IMR-90 (cell line): ENCODE measurements around the gene CD86. TPM values are rescaled to one million over a fixed set of nuclear protein-coding genes. Genes with fewer than 3 reads are reported as not detected.

Experiments used
- ATAC-seq: fragments of 200-7000 bp; cut with Tn5 transposase; 2 replicates; pipeline ENCODE4 v1.9.1; 2020; ENCODE audit warnings: low read depth, mild to moderate bottlenecking, moderate library complexity
- BruUV-seq: library from RNA; stranded (reverse); fragments of 400-500 nt; replicated peaks from 2 replicates; lab custom pipeline; 2021; lab: Mats Ljungman, UMichigan
- CTCF ChIA-PET: fragments of 300-600 bp; formaldehyde crosslinking; extraction: SDS; loops from one replicate; lab custom pipeline; 2021; ENCODE audit warnings: antibody characterized with exemption; lab: Yijun Ruan, JAX
- POLR2A ChIA-PET: fragments of 300-600 bp; sonication (Branson Sonifier 250); formaldehyde crosslinking; loops from one replicate; lab custom pipeline; 2022; ENCODE audit warnings: antibody characterized with exemption; ENCODE audit not compliant: unreplicated experiment; lab: Charles Lee
- DNase-seq: peaks from one replicate; pipeline ENCODE4 v3.0.0; 2013
- H2AFZ ChIP-seq: replicated peaks from 2 replicates; pipeline ENCODE3; 2013; ENCODE audit warnings: low read length, mild to moderate bottlenecking; ENCODE audit not compliant: poor library complexity
- H2AK5ac ChIP-seq: 2 replicates; pipeline ENCODE4 v1.6.1; 2013; ENCODE audit warnings: low read depth, low read length, inconsistent platforms
- H2AK9ac ChIP-seq: replicated peaks from 2 replicates; pipeline ENCODE3; 2013; ENCODE audit warnings: mild to moderate bottlenecking, low read depth, low read length, moderate library complexity; ENCODE audit not compliant: poor library complexity
- H2BK120ac ChIP-seq: 2 replicates; pipeline ENCODE4 v1.6.1; 2013; ENCODE audit warnings: low read depth, low read length, inconsistent platforms
- H2BK15ac ChIP-seq: 3 replicates; pipeline ENCODE4 v1.6.1; 2013; ENCODE audit warnings: low read depth, low read length, inconsistent platforms
- H2BK20ac ChIP-seq: 2 replicates; pipeline ENCODE4 v1.6.1; 2013; ENCODE audit warnings: low read depth, mild to moderate bottlenecking, inconsistent platforms, low read length, moderate library complexity
- H2BK5ac ChIP-seq: 2 replicates; pipeline ENCODE4 v1.6.1; 2013; ENCODE audit warnings: mild to moderate bottlenecking, low read depth, low read length, inconsistent platforms; ENCODE audit not compliant: poor library complexity, severe bottlenecking
- H3K14ac ChIP-seq: replicated peaks from 2 replicates; pipeline ENCODE4 v1.6.1; 2013; ENCODE audit warnings: low read depth, low read length, inconsistent platforms
- H3K18ac ChIP-seq: 2 replicates; pipeline ENCODE4 v1.6.1; 2013; ENCODE audit warnings: low read depth, low read length, control low read depth
- H3K23ac ChIP-seq: 2 replicates; pipeline ENCODE4 v1.6.1; 2013; ENCODE audit warnings: low read depth, low read length, inconsistent platforms
- H3K27ac ChIP-seq: 2 replicates; pipeline ENCODE4 v1.5.1; 2013; ENCODE audit warnings: mild to moderate bottlenecking, control low read depth, low read length; ENCODE audit not compliant: insufficient read depth
- H3K27me3 ChIP-seq: 2 replicates; pipeline ENCODE4 v1.6.1; 2013; ENCODE audit warnings: low read length; ENCODE audit not compliant: control insufficient read depth, insufficient read depth
- H3K36me3 ChIP-seq: 2 replicates; pipeline ENCODE4 v1.6.1; 2013; ENCODE audit warnings: low read length, mixed read lengths; ENCODE audit not compliant: control insufficient read depth, insufficient read depth
- H3K4ac ChIP-seq: 2 replicates; pipeline ENCODE4 v1.6.1; 2013; ENCODE audit warnings: low read depth, low read length, inconsistent platforms
- H3K4me1 ChIP-seq: 2 replicates; pipeline ENCODE4 v1.6.1; 2013; ENCODE audit warnings: low read length, mixed read lengths; ENCODE audit not compliant: control insufficient read depth, insufficient read depth
- H3K4me2 ChIP-seq: 2 replicates; pipeline ENCODE4 v1.6.1; 2013; ENCODE audit warnings: low read depth, mild to moderate bottlenecking, control low read depth, low read length, moderate library complexity
- H3K4me3 ChIP-seq: 2 replicates; pipeline ENCODE4 v1.5.1; 2013; ENCODE audit warnings: low read depth, mild to moderate bottlenecking, control low read depth, low read length, moderate library complexity; ENCODE audit not compliant: insufficient read depth
- H3K56ac ChIP-seq: 2 replicates; pipeline ENCODE4 v1.6.1; 2013; ENCODE audit warnings: low read length, inconsistent platforms; ENCODE audit not compliant: insufficient read depth; ENCODE audit errors: extremely low read depth
- H3K79me1 ChIP-seq, 2 experiments: 2 replicates each; pipeline ENCODE4 v1.6.1; 2013; ENCODE audit warnings: low read length in 2 of 2, inconsistent platforms in 1 of 2, low read depth in 1 of 2
- H3K9ac ChIP-seq: 2 replicates; pipeline ENCODE4 v1.6.1; 2013; ENCODE audit warnings: low read depth, low read length, control low read depth
- H3K9me1 ChIP-seq: 2 replicates; pipeline ENCODE4 v1.6.1; 2013; ENCODE audit warnings: low read length, inconsistent platforms; ENCODE audit not compliant: insufficient read depth
- H3K9me3 ChIP-seq: 2 replicates; pipeline ENCODE4 v1.6.1; 2013; ENCODE audit warnings: low read length; ENCODE audit not compliant: control insufficient read depth, insufficient read depth
- H4K20me1 ChIP-seq: 2 replicates; pipeline ENCODE4 v1.6.1; 2013; ENCODE audit warnings: low read length, inconsistent platforms; ENCODE audit not compliant: insufficient read depth
- H4K5ac ChIP-seq: 2 replicates; pipeline ENCODE4 v1.6.1; 2013; ENCODE audit warnings: mild to moderate bottlenecking, low read depth, low read length, control low read depth
- H4K8ac ChIP-seq, 2 experiments: 2 replicates each; pipeline ENCODE4 v1.6.1; 2013; ENCODE audit warnings: low read depth in 2 of 2, low read length in 2 of 2, control low read depth in 1 of 2, inconsistent platforms in 1 of 2
- H4K91ac ChIP-seq: 2 replicates; pipeline ENCODE4 v1.6.1; 2013; ENCODE audit warnings: low read depth, low read length, inconsistent platforms; ENCODE audit not compliant: insufficient read depth
- BHLHE40 ChIP-seq: fragments of 150-350 bp; IDR thresholded peaks from 2 replicates; pipeline ENCODE4 v1.6.1; 2016; ENCODE audit warnings: mild to moderate bottlenecking, low read depth, low read length
- CEBPB ChIP-seq: IDR thresholded peaks from 2 replicates; pipeline ENCODE4 v1.6.1; 2012; ENCODE audit warnings: low read depth, low read length, improper control_type of control experiment
- CHD1 ChIP-seq: IDR thresholded peaks from 2 replicates; pipeline ENCODE4 v1.6.1; 2012; ENCODE audit warnings: low read depth, low read length, improper control_type of control experiment
- FOS ChIP-seq: fragments of 150-350 bp; IDR thresholded peaks from 2 replicates; pipeline ENCODE4 v1.6.1; 2016; ENCODE audit warnings: low read depth, low read length
- MAFK ChIP-seq: IDR thresholded peaks from 2 replicates; pipeline ENCODE4 v1.6.1; 2012; ENCODE audit warnings: low read depth, low read length, improper control_type of control experiment
- MAZ ChIP-seq: IDR thresholded peaks from 2 replicates; pipeline ENCODE4 v1.6.1; 2012; ENCODE audit warnings: low read depth, mild to moderate bottlenecking, low read length, improper control_type of control experiment, moderate library complexity, borderline replicate concordance
- MXI1 ChIP-seq: IDR thresholded peaks from 2 replicates; pipeline ENCODE4 v1.6.1; 2012; ENCODE audit warnings: low read depth, mild to moderate bottlenecking, low read length, moderate library complexity, borderline replicate concordance
- NFE2L2 ChIP-seq: fragments of 150-350 bp; IDR thresholded peaks from 2 replicates; pipeline ENCODE4 v1.6.1; 2016; ENCODE audit warnings: low read depth, mild to moderate bottlenecking, low read length
- POLR2A ChIP-seq: IDR thresholded peaks from 2 replicates; pipeline ENCODE4 v1.6.1; 2012; ENCODE audit warnings: mild to moderate bottlenecking, low read depth, low read length
- RAD21 ChIP-seq: IDR thresholded peaks from 2 replicates; pipeline ENCODE4 v1.6.1; 2012; ENCODE audit warnings: low read length, improper control_type of control experiment
- RCOR1 ChIP-seq: IDR thresholded peaks from 2 replicates; pipeline ENCODE4 v1.6.1; 2012; ENCODE audit warnings: mild to moderate bottlenecking, low read length, improper control_type of control experiment; ENCODE audit not compliant: insufficient replicate concordance
- RFX5 ChIP-seq: IDR thresholded peaks from 2 replicates; pipeline ENCODE4 v1.8.0; 2012; ENCODE audit warnings: low read depth, mild to moderate bottlenecking, low read length, moderate library complexity
- SMC3 ChIP-seq: fragments of 150-350 bp; IDR thresholded peaks from 2 replicates; pipeline ENCODE4 v1.6.1; 2016; ENCODE audit warnings: low read depth, mild to moderate bottlenecking, antibody characterized with exemption, low read length, moderate library complexity
- WGBS, 2 experiments: methylation state at CpG; one replicate each; pipeline versions ENCODE4 v1.1.5 to v1.1.7; 2013; ENCODE audit warnings: missing lambda C conversion rate in 2 of 2; ENCODE audit not compliant: insufficient read length in 1 of 2; ENCODE audit errors: extremely low coverage in 2 of 2; 5-methylcytosine and 5-hydroxymethylcytosine counted together
- dilution Hi-C: fragments of 300-500 bp; cut with HindIII; formaldehyde crosslinking; loops from one replicate; pipeline ENCODE4 v1.14.3; 2018; ENCODE audit warnings: low sequenced_read_pairs; ENCODE audit not compliant: unreplicated experiment
- in situ Hi-C: fragments of 300-500 bp; cut with MboI; formaldehyde crosslinking; loops from 3 replicates; pipeline ENCODE4 v1.14.3; 2019; ENCODE audit warnings: low sequenced_read_pairs, inconsistent platforms, mixed read lengths
- intact Hi-C: fragments of 100-400 bp; cut with micrococcal nuclease; formaldehyde crosslinking; loops from 2 replicates; pipeline ENCODE4 v1.10.0; 2022
- polyA plus RNA-seq, 3 experiments: library from polyadenylated mRNA; depleted of rRNA; stranded (reverse); fragments of >200 nt; gene quantifications; 2 replicates each; pipeline ENCODE4 v1.2.3, GENCODE V29; 2012; ENCODE audit warnings: low replicate concordance in 1 of 3
- total RNA-seq: library from RNA; depleted of rRNA; stranded (reverse); fragments of >200 nt; gene quantifications from 2 replicates; pipeline ENCODE4 v1.2.3, GENCODE V29; 2012
- TF ChIP-seq, protein P1 (sequence below): conservative IDR thresholded peaks from 2 replicates; pipeline ENCODE4 v1.5.1; 2012; ENCODE audit warnings: mild to moderate bottlenecking, low read depth, low read length, improper control_type of control experiment
- TF ChIP-seq, protein P2 (sequence below): fragments of 150-350 bp; IDR thresholded peaks from 2 replicates; pipeline ENCODE4 v1.6.1; 2017; ENCODE audit warnings: mild to moderate bottlenecking, antibody characterized with exemption, low read length, low read depth
- TF ChIP-seq, protein P3 (sequence below): fragments of 150-350 bp; IDR thresholded peaks from 2 replicates; pipeline ENCODE4 v1.6.1; 2016; ENCODE audit warnings: low read depth, mild to moderate bottlenecking, low read length, moderate library complexity, borderline replicate concordance

CD86 gene
- total and polyA plus RNA-seq, 2 of the 4 experiments (the other 2 are of a cell fraction): not detected

- in situ Hi-C loops: loop anchor here (10.0 kb wide), 2 partner anchors 159 to 249 kb away; no protein-coding TSS in a partner anchor
- Histone ChIP-seq H3K9me3 (no peaks in the 10 kb centered on the region), H3K14ac (no peak overlapping the region), H3K9ac (no peak overlapping the region), H2BK5ac (no peak overlapping the region), H4K8ac (no peak overlapping the region), H3K36me3 (no peaks in the 10 kb centered on the region), H4K20me1 (no peaks in the 10 kb centered on the region), H3K4me3 (no peak overlapping the region), H3K4me1 (no peaks in the 10 kb centered on the region), H4K91ac (no peak overlapping the region), H2BK120ac (no peak overlapping the region), H3K27ac (no peak overlapping the region), H3K79me1 (no peaks in the 10 kb centered on the region), H3K27me3 (peaks cover 13% of the 10 kb centered on the region), H2BK15ac (no peak overlapping the region), H3K56ac (no peak overlapping the region), H4K5ac (no peak overlapping the region), H3K4ac (no peak overlapping the region), H3K23ac (no peak overlapping the region), H3K18ac (no peak overlapping the region), H2AK5ac (no peak overlapping the region), H2AFZ (no peak overlapping the region), H2AK9ac (no peak overlapping the region), H3K4me2 (no peak overlapping the region), H2BK20ac (no peak overlapping the region), H3K9me1 (no peaks in the 10 kb centered on the region)
- no peak for ATAC-seq
- ChIA-PET POLR2A (no interaction called here), CTCF (no interaction called here)
- TF ChIP-seq CEBPB (no peak), RAD21 (no peak), MXI1 (no peak), RCOR1 (no peak), SMC3 (no peak), BHLHE40 (no peak), FOS (no peak), NFE2L2 (no peak), MAZ (no peak), CHD1 (no peak), MAFK (no peak), POLR2A (no peak), RFX5 (no peak)
- TF ChIP-seq, protein P1, sequence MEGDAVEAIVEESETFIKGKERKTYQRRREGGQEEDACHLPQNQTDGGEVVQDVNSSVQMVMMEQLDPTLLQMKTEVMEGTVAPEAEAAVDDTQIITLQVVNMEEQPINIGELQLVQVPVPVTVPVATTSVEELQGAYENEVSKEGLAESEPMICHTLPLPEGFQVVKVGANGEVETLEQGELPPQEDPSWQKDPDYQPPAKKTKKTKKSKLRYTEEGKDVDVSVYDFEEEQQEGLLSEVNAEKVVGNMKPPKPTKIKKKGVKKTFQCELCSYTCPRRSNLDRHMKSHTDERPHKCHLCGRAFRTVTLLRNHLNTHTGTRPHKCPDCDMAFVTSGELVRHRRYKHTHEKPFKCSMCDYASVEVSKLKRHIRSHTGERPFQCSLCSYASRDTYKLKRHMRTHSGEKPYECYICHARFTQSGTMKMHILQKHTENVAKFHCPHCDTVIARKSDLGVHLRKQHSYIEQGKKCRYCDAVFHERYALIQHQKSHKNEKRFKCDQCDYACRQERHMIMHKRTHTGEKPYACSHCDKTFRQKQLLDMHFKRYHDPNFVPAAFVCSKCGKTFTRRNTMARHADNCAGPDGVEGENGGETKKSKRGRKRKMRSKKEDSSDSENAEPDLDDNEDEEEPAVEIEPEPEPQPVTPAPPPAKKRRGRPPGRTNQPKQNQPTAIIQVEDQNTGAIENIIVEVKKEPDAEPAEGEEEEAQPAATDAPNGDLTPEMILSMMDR: no peak
- TF ChIP-seq, protein P2, sequence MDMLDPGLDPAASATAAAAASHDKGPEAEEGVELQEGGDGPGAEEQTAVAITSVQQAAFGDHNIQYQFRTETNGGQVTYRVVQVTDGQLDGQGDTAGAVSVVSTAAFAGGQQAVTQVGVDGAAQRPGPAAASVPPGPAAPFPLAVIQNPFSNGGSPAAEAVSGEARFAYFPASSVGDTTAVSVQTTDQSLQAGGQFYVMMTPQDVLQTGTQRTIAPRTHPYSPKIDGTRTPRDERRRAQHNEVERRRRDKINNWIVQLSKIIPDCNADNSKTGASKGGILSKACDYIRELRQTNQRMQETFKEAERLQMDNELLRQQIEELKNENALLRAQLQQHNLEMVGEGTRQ: no peak
- TF ChIP-seq, protein P3, sequence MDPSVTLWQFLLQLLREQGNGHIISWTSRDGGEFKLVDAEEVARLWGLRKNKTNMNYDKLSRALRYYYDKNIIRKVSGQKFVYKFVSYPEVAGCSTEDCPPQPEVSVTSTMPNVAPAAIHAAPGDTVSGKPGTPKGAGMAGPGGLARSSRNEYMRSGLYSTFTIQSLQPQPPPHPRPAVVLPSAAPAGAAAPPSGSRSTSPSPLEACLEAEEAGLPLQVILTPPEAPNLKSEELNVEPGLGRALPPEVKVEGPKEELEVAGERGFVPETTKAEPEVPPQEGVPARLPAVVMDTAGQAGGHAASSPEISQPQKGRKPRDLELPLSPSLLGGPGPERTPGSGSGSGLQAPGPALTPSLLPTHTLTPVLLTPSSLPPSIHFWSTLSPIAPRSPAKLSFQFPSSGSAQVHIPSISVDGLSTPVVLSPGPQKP: no peak
- peak; percentile 4 for DNase-seq
- dilution Hi-C loops: no loop called here
- intact Hi-C loops: no loop called here
- WGBS, 2 experiments: 14% methylated on average over 1 of the region's 2 CpGs; no CpG with 5 or more reads in 1 of the 2 experiments
- BruUV-seq: no TSS peak
Observed at GRCh38 chr3:122105626-122106025, 50.5 kb downstream of the CD86 start.
